ENCODE results near the gene STAM. TPM values are rescaled to one million over a fixed set of nuclear protein-coding genes. Genes with fewer than 3 reads are reported as not detected.

STAM gene
- 10 to 100 TPM; 12.9 to 14.7 (median 14.7) TPM for total RNA-seq

- peaks cover 11% of the 10 kb centered on the region for H3K36me3 Mint-ChIP-seq (ENCODE audit: insufficient read depth)
- no peaks in the 10 kb centered on the region for H3K9me3 Mint-ChIP-seq
- DNase-seq (peak; percentile 87), ATAC-seq (peak; percentile 90 to 91)
- peak within 1 kb of the TSS; percentile 99 for H3K4me3 Mint-ChIP-seq
- peaks cover 48% of the 10 kb centered on the region for H3K4me1 Mint-ChIP-seq (ENCODE audit: low read depth)
- H3K27me3 Mint-ChIP-seq (ENCODE audit: low read depth), result no peaks in the 10 kb centered on the region
Observed at GRCh38 chr10:17643755-17644484, at the start of gene STAM. TSS of gene STAM (plus strand) at chr10:17644151. CDS start at chr10:17644340, 189 bp downstream.

GRCh38 chr10:17597386-17597785 is 46.6 kb upstream of the STAM start:
- H3K9me3 Mint-ChIP-seq, result no peaks in the 10 kb centered on the region
- DNase-seq (no peak), ATAC-seq (no peak)
- H3K4me1 Mint-ChIP-seq (ENCODE audit: low read depth), result no peaks in the 10 kb centered on the region
- no peaks in the 10 kb centered on the region for H3K36me3 Mint-ChIP-seq (ENCODE audit: insufficient read depth)
- H3K27me3 Mint-ChIP-seq (ENCODE audit: low read depth), result peaks cover 2% of the 10 kb centered on the region
- H3K4me3 Mint-ChIP-seq, result no peak overlapping the region

GRCh38 chr10:17599089-17599488 is 44.9 kb upstream of the STAM start:
- Mint-ChIP-seq H3K27me3 (ENCODE audit: low read depth) (peaks cover 2% of the 10 kb centered on the region), H3K36me3 (ENCODE audit: insufficient read depth) (no peaks in the 10 kb centered on the region), H3K4me1 (ENCODE audit: low read depth) (no peaks in the 10 kb centered on the region), H3K4me3 (no peak overlapping the region), H3K9me3 (no peaks in the 10 kb centered on the region)
- DNase-seq (no peak), ATAC-seq (no peak)

DNA sequence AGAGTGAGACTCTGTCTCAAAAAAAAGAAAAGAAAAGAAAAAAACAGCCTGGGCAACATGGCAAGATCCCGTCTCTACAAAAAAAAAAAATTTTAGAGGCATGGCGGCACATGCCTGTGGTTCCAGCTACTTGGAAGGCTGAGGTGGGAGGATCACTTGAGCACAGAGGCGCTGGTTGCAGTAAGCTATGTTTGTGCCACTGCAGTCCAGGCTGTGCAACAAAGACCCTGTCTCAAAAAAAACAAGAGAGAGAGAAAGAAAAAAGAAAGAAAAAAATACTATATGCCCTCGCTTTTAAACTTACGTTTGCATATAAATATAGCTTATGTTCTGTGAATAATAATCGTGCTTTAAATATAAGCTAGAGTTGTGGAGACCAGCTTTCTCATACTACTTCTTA is 38.0 kb upstream of the STAM start:
- Mint-ChIP-seq H3K4me1 (ENCODE audit: low read depth) (peaks cover 1% of the 10 kb centered on the region), H3K9me3 (no peaks in the 10 kb centered on the region), H3K27me3 (ENCODE audit: low read depth) (peaks cover 3% of the 10 kb centered on the region), H3K36me3 (ENCODE audit: insufficient read depth) (no peaks in the 10 kb centered on the region), H3K4me3 (no peak overlapping the region)
- no peak for ATAC-seq
- no peak for DNase-seq

DNA sequence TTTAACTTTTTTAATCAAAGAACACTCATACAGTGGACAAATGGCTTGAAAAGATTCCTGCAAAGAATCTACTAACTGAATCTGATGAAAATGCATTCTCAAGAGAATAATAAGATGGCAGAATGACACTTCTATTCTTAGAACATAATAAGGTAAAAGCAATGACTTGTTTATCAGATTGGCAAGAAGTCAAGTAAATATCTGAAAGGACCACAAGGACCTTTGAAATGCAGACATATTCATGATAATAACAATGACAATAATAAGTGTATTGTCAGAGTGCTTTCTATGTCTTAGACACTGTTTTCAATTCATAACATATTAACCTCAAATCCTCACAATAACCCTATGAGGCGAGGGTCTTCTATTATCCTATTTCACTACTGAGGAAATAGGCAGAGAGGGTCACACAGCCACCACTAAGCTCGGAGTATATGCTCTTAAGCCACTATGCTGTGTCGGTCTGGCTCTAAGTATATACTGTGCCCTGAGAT is 37.4 kb upstream of the STAM start:
- Mint-ChIP-seq H3K4me1 (ENCODE audit: low read depth) (peaks cover 1% of the 10 kb centered on the region), H3K36me3 (ENCODE audit: insufficient read depth) (no peaks in the 10 kb centered on the region), H3K9me3 (no peaks in the 10 kb centered on the region), H3K4me3 (no peak overlapping the region), H3K27me3 (ENCODE audit: low read depth) (peaks cover 3% of the 10 kb centered on the region)
- no peak for ATAC-seq
- no peak for DNase-seq

GRCh38 chr10:17607060-17607459 is 36.9 kb upstream of the STAM start:
- no peak for DNase-seq
- Mint-ChIP-seq H3K9me3 (no peaks in the 10 kb centered on the region), H3K4me1 (ENCODE audit: low read depth) (peaks cover 1% of the 10 kb centered on the region), H3K27me3 (ENCODE audit: low read depth) (peaks cover 3% of the 10 kb centered on the region), H3K4me3 (no peak overlapping the region), H3K36me3 (ENCODE audit: insufficient read depth) (no peaks in the 10 kb centered on the region)
- no peak for ATAC-seq

DNA sequence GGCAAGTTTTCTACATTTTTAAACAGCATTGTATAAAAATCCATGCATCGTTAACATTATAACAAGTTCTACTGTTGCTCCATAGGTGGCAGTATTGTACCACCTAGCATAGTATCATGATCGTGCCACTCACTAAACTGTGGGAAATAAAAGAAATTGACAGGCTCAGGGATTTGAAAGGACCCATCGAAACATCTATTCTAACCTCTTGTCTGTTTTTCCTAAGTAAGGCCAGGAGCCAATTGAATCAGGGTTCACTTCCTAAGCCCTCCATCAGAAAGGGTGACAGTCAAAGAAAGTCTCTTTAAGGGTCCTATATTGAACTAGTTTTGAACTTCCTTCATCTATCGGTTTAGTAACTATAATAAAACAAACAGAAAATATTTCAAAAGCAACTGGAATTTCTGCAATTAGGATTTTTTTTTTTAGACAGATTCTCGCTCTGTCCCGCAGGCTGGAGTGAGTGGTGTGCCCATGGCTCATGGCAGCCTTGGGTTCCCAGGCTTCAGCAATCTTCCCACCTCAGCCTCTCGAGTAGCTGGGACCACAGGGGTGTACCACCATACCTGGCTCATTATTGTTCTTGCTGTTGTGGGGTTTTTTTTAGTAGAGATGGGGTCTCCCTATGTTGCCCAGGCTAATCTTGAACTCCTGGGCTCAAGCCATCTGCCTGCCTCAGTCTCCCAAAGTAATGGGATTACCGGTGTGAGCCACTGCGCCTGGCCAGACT is 36.2 kb upstream of the STAM start:
- no peaks in the 10 kb centered on the region for H3K36me3 Mint-ChIP-seq (ENCODE audit: insufficient read depth)
- no peaks in the 10 kb centered on the region for H3K9me3 Mint-ChIP-seq
- H3K27me3 Mint-ChIP-seq (ENCODE audit: low read depth), result peaks cover 3% of the 10 kb centered on the region
- DNase-seq, result no peak
- H3K4me1 Mint-ChIP-seq (ENCODE audit: low read depth), result peaks cover 1% of the 10 kb centered on the region
- ATAC-seq, result peak; percentile 78 to 80
- no peak overlapping the region for H3K4me3 Mint-ChIP-seq

DNA sequence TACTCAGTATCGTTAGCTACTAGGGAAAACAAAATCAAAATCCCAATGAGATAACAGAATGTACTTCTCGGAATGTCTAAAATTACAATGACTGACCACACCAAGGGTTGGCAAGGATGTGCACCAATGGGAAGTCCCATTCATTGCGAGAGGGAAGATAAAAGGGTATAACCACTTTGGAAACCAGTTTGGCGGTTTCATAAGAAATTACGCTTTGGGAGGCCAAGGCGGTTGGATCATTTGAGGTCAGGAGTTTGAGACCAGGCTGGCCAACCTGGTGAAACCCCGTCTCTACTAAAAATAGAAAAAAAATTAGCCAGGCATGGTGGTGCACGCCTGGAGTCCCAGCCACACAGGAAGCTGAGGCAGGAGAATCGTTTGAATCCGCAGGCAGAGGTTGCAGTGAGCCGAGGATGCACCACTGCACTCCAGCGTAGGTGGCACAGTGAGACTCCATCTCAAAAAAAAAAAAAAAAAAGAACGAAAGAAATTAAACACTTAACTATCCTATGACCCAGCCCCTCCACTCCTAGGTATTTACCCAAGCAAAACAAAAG is 34.4 kb upstream of the STAM start:
- ATAC-seq (no peak), DNase-seq (no peak)
- Mint-ChIP-seq H3K4me3 (no peak overlapping the region), H3K36me3 (ENCODE audit: insufficient read depth) (no peaks in the 10 kb centered on the region), H3K4me1 (ENCODE audit: low read depth) (peaks cover 1% of the 10 kb centered on the region), H3K27me3 (ENCODE audit: low read depth) (peaks cover 3% of the 10 kb centered on the region), H3K9me3 (no peaks in the 10 kb centered on the region)

- Mint-ChIP-seq H3K4me1 (ENCODE audit: low read depth) (peaks cover 4% of the 10 kb centered on the region), H3K9me3 (no peaks in the 10 kb centered on the region), H3K4me3 (peak overlapping the region; percentile 65), H3K27me3 (ENCODE audit: low read depth) (peaks cover 20% of the 10 kb centered on the region), H3K36me3 (ENCODE audit: insufficient read depth) (no peaks in the 10 kb centered on the region)
- DNase-seq, result peak; percentile 5
- ATAC-seq, result peak; percentile 62 to 66
Observed at GRCh38 chr10:17616403-17617030, 27.4 kb upstream of the STAM start.

GRCh38 chr10:17617031-17617911 is 26.7 kb upstream of the STAM start, which contains the start of gene HACD1:
TSS of gene HACD1 (minus strand) at chr10:17617374. CDS start at chr10:17617339, 35 bp downstream.
- Mint-ChIP-seq H3K4me1 (ENCODE audit: low read depth) (peaks cover 4% of the 10 kb centered on the region), H3K36me3 (ENCODE audit: insufficient read depth) (no peaks in the 10 kb centered on the region), H3K9me3 (no peaks in the 10 kb centered on the region), H3K27me3 (ENCODE audit: low read depth) (peaks cover 20% of the 10 kb centered on the region), H3K4me3 (peak within 1 kb of the TSS; percentile 86)
- ATAC-seq, result peak; percentile 74 to 78
- peak; percentile 38 for DNase-seq

DNA sequence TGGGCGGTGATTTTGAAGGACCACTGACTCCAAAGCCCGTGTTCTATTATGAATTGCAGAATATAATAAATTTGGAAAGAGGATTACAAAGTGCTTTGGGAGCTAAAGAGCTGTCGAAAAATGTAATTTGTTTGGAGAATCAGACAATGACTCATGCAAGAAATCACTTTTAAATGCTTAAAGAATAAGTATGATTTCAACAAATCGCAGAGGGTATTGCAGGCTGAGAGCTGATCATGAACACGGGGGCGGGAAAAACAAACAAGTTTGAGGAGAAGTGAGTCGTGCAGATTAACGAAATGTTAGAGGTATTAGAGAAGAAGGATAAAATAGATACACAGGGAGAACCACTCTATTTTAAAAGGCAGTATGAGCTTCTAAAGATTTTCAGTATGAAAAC is 21.9 kb upstream of the STAM start:
- ATAC-seq (no peak), DNase-seq (no peak)
- Mint-ChIP-seq H3K9me3 (no peaks in the 10 kb centered on the region), H3K4me3 (no peak overlapping the region), H3K27me3 (ENCODE audit: low read depth) (peaks cover 33% of the 10 kb centered on the region), H3K4me1 (ENCODE audit: low read depth) (peaks cover 4% of the 10 kb centered on the region), H3K36me3 (ENCODE audit: insufficient read depth) (no peaks in the 10 kb centered on the region)

GRCh38 chr10:17624996-17625395 is 19.0 kb upstream of the STAM start:
- DNase-seq, result no peak
- no peak for ATAC-seq
- Mint-ChIP-seq H3K36me3 (ENCODE audit: insufficient read depth) (no peaks in the 10 kb centered on the region), H3K9me3 (no peaks in the 10 kb centered on the region), H3K4me1 (ENCODE audit: low read depth) (no peaks in the 10 kb centered on the region), H3K27me3 (ENCODE audit: low read depth) (peaks cover 14% of the 10 kb centered on the region), H3K4me3 (no peak overlapping the region)

DNA sequence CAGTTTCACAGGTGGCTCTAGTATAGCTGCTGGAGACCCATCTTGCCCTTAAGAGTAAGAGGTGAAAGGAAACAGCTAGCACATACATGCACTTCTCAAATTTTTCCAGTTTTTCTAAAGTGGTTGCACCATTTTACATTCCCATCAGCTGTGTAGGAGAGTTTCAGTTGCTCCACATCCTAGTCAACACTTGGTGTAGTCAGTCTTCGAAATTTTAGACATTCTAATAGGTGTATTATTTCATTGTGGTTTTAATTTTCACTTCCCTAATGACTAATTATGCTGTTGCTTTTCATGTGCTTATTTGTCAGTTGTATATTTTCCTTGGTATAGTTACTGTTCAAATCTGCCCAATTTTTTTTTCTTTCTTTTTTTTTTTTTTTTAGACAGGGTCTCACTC is 17.3 kb upstream of the STAM start:
- H3K4me1 Mint-ChIP-seq (ENCODE audit: low read depth), result no peaks in the 10 kb centered on the region
- no peak for ATAC-seq

More for the DNA sequence above, 17.3 kb upstream of the STAM start:
- DNase-seq, result no peak
- Mint-ChIP-seq H3K36me3 (ENCODE audit: insufficient read depth) (no peaks in the 10 kb centered on the region), H3K27me3 (ENCODE audit: low read depth) (peaks cover 13% of the 10 kb centered on the region), H3K9me3 (no peaks in the 10 kb centered on the region), H3K4me3 (no peak overlapping the region)
